ACHN (cell line): ENCODE data around the gene GEMIN5.
"Not testable (repeated sequence)": the region's sequence is repeated elsewhere in the genome, so short reads cannot be mapped to it uniquely, and the experiment has no call there.

Source experiments
- DNase-seq: peaks from one replicate; pipeline ENCODE4 v3.0.0-alpha.2; 2015
- in situ Hi-C: cut with HindIII; loops from 2 replicates; pipeline ENCODE4 v1.10.0; 2017; ENCODE audit warnings: low sequenced_read_pairs, low pct_ligation_motif_present, low pct_unique_long_range_greater_than_20kb

The GEMIN5 gene

GRCh38 chr5:154948313-154948712, 10.3 kb upstream of the GEMIN5 start:
- no peak for DNase-seq
- in situ Hi-C loops: no loop called here

- in situ Hi-C loops: no loop called here
- DNase-seq: no peak
These were observed 9.8 kb upstream of the GEMIN5 start for GRCh38 chr5:154947778-154948177.

- DNase-seq: peak; percentile 19
These were observed 7.8 kb upstream of the GEMIN5 start for GRCh38 chr5:154945695-154946301.

GRCh38 chr5:154944716-154945115, 6.7 kb upstream of the GEMIN5 start:
- no peak for DNase-seq
- in situ Hi-C loops: no loop called here

More at GRCh38 chr5:154945695-154946301, 7.8 kb upstream of the GEMIN5 start:
- in situ Hi-C loops: no loop called here

GRCh38 chr5:154943527-154943926, 5.5 kb upstream of the GEMIN5 start:
- no peak for DNase-seq
- in situ Hi-C loops: no loop called here

GRCh38 chr5:154940772-154941620, 3.0 kb upstream of the GEMIN5 start, which contains the start of gene MRPL22:
Gene MRPL22, plus strand, starts transcription at chr5:154941073. Its CDS starts 38 bp downstream, at chr5:154941111.
- DNase-seq: peak; percentile 89
- in situ Hi-C loops: no loop called here

- in situ Hi-C loops: no loop called here
These were observed 2.4 kb upstream of the GEMIN5 start for GRCh38 chr5:154940375-154940771.

GRCh38 chr5:154939387-154939786, 1.4 kb upstream of the GEMIN5 start:
- DNase-seq, in situ Hi-C loops: not testable (repeated sequence)

More at GRCh38 chr5:154940375-154940771, 2.4 kb upstream of the GEMIN5 start:
- DNase-seq: no peak

- no peak for DNase-seq
- in situ Hi-C loops: no loop called here
These were observed 759 bp downstream of the GEMIN5 start for GRCh38 chr5:154937186-154937717.

GRCh38 chr5:154934881-154935280, 3.1 kb downstream of the GEMIN5 start:
- in situ Hi-C loops: no loop called here
- DNase-seq: no peak

GRCh38 chr5:154933537-154933936, 4.5 kb downstream of the GEMIN5 start:
- no peak for DNase-seq
- in situ Hi-C loops: no loop called here

- DNase-seq: no peak
- in situ Hi-C loops: no loop called here
These were observed 14.3 kb downstream of the GEMIN5 start for GRCh38 chr5:154923441-154924430.

GRCh38 chr5:154917757-154918156, 20.3 kb downstream of the GEMIN5 start:
- DNase-seq: no peak
- in situ Hi-C loops: no loop called here

- no peak for DNase-seq
- in situ Hi-C loops: no loop called here
These were observed 21.1 kb downstream of the GEMIN5 start for GRCh38 chr5:154916874-154917273.

GRCh38 chr5:154905601-154906000, 32.4 kb downstream of the GEMIN5 start:
- DNase-seq, in situ Hi-C loops: not testable (repeated sequence)

GRCh38 chr5:154901913-154902312, 36.1 kb downstream of the GEMIN5 start:
- in situ Hi-C loops: no loop called here
- no peak for DNase-seq

- no peak for DNase-seq
- in situ Hi-C loops: no loop called here
These were observed 36.7 kb downstream of the GEMIN5 start for GRCh38 chr5:154901276-154901675.

GRCh38 chr5:154900066-154900465, 37.9 kb downstream of the GEMIN5 start:
- DNase-seq: no peak
- in situ Hi-C loops: no loop called here
